Kidney (tissue), 14 donors: ENCODE data around the gene MAPK10. TPM values are rescaled to one million over a fixed set of nuclear protein-coding genes. Genes with fewer than 3 reads are reported as not detected.

Experiments used
- DNase-seq, 5 donors: peaks; one replicate each; pipeline ENCODE4 v3.0.0-alpha.2; 2013 to 2020
- FAIRE-seq: peaks from 2 replicates; lab custom pipeline; 2012; peaks lifted over from hg19 to GRCh38; lab: Jason Lieb, UNC
- H3K27ac ChIP-seq, 2 donors: one replicate each; pipeline ENCODE4 v1.7.0; 2013; ENCODE audit warnings: low read depth in 2 of 2, low read length in 2 of 2, inconsistent platforms in 1 of 2
- H3K27me3 ChIP-seq: one replicate; pipeline ENCODE4 v1.7.1; 2013; ENCODE audit warnings: low read length, inconsistent platforms; ENCODE audit not compliant: control insufficient read depth, insufficient read depth
- H3K36me3 ChIP-seq, 3 donors: one replicate each; pipeline versions ENCODE4 v1.7.0 to v1.7.1; 2013; ENCODE audit warnings: low read length in 3 of 3, control low read depth in 1 of 3, inconsistent platforms in 1 of 3; ENCODE audit not compliant: insufficient read depth in 3 of 3, control insufficient read depth in 2 of 3
- H3K4me1 ChIP-seq, 3 donors: one replicate each; pipeline versions ENCODE4 v1.7.0 to v1.7.1; 2013; ENCODE audit warnings: low read length in 3 of 3, inconsistent platforms in 1 of 3, low read depth in 1 of 3; ENCODE audit not compliant: control insufficient read depth in 2 of 3, insufficient read depth in 2 of 3
- H3K4me3 ChIP-seq, 3 donors: one replicate each; pipeline versions ENCODE4 v1.7.0 to v1.8.1; 2013; ENCODE audit warnings: low read length in 3 of 3, control low read depth in 1 of 3, inconsistent platforms in 1 of 3
- H3K9ac ChIP-seq, 3 donors: one replicate each; pipeline versions ENCODE4 v1.7.0 to v1.7.1; 2013; ENCODE audit warnings: low read length in 3 of 3, control low read depth in 1 of 3, inconsistent platforms in 1 of 3
- H3K9me3 ChIP-seq, 3 donors: one replicate each; pipeline versions ENCODE4 v1.7.0 to v1.7.1; 2013; ENCODE audit warnings: low read length in 3 of 3, control low read depth in 1 of 3, inconsistent platforms in 1 of 3; ENCODE audit not compliant: control insufficient read depth in 2 of 3, insufficient read depth in 1 of 3
- CTCF ChIP-seq: IDR thresholded peaks from 3 replicates; pipeline ENCODE4 v1.5.1; 2012; ENCODE audit warnings: mild to moderate bottlenecking, moderate library complexity, borderline replicate concordance; ENCODE audit not compliant: insufficient read depth; ENCODE audit errors: extremely low read depth
- intact Hi-C: fragments of 100-400 bp; cut with DNase I; formaldehyde crosslinking; loops from one replicate; pipeline ENCODE4 v1.11.1; 2022
- polyA plus RNA-seq: library from polyadenylated mRNA; stranded (reverse); fragments of 350-450 nt; fragmentation: Illumina TruSeq; extraction: RNeasy Lipid Tissue Mini Kit (QIAGEN cat#74804); gene quantifications from one replicate; pipeline ENCODE4 v1.2.3, GENCODE V29; 2014; ENCODE audit warnings: low read depth, low replicate concordance; ENCODE audit not compliant: insufficient read depth
- total RNA-seq: library from RNA; stranded (reverse); fragmentation: NEBNext Ultra II Directional; extraction: Animal tissue kit (Norgen Biotek cat#: 25700); gene quantifications from one replicate; pipeline ENCODE4 v1.2.1, GENCODE V29; 2021
- donor health status: control.
- donor health status: control.
- donor health status: control.
- donor health status: control.
- donor health status: control.
- donor health status: DM: yes; HTN: yes; CAD: no.
- donor health status: Normal renal cell carcinoma (clear cell type).

Gene MAPK10
- total and polyA plus RNA-seq, 2 donors from 2014 or later, result 27.6 to 54.5 TPM

DNA sequence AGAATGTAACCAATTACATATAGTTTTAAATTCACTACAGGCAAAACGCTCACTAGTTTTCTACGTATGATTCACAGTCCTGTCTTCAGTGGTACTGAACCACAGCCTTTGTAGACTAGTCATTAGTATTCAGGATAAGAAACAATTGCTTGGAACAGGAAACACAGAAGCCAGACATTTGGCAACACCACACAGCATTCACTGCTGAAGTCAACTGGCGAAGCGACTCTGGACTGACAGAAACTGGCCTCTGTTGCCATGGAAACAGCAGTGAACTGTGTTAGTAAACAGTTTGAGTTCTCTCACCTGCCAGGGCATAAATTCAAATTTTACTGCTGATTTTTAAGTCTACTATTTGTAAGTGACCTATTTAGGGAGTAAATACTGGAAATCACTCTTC, 57.6 kb downstream of the MAPK10 start:
- Histone ChIP-seq H3K4me3 (no peak overlapping the region), H3K9me3 (peaks cover 0 to 7% (median 0%) of the 10 kb centered on the region in 3 donors), H3K4me1 (peaks cover 0 to 7% (median 0%) of the 10 kb centered on the region in 3 donors), H3K9ac (peak overlapping the region in 1 of 3 donors; percentile 7), H3K36me3 (no peaks in the 10 kb centered on the region), H3K27me3 (no peaks in the 10 kb centered on the region), H3K27ac (no peak overlapping the region)
- FAIRE-seq, result no peak
- intact Hi-C loops, result no loop called here
- TF ChIP-seq CTCF, result no peak
- peak; percentile 75 to 98 (median 86) for DNase-seq

- H3K9me3 ChIP-seq, result peaks cover 0 to 7% (median 0%) of the 10 kb centered on the region in 3 donors
- no peak overlapping the region for H3K4me3 ChIP-seq
- FAIRE-seq, result no peak
- H3K27me3 ChIP-seq, result no peaks in the 10 kb centered on the region
- DNase-seq, result no peak
- H3K36me3 ChIP-seq, result no peaks in the 10 kb centered on the region
- peaks cover 0 to 7% (median 0%) of the 10 kb centered on the region in 3 donors for H3K4me1 ChIP-seq
- no peak for TF ChIP-seq CTCF
- intact Hi-C loops, result no loop called here
- H3K9ac ChIP-seq, result no peak overlapping the region
- no peak overlapping the region for H3K27ac ChIP-seq
These were observed 59.3 kb downstream of the MAPK10 start for GRCh38 chr4:86300516-86300915.

DNA sequence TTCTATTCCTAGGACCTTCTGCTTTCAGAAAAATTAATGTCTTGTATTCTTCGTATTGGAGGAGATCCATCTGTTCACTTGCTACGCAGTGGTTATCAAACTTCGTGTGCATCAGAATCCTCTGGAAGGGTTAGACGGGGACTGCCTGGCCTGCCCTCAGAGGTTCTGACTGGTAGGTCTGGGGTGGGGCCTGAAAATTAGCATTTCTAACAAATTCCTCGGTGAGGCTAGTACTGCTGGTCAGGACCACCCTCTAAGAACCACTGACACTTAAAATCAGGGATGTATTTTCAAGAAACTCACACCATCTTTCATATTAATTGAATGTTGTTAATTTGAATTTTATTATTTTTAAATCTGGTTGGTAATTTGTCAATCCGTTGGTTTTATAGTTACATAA, 63.0 kb downstream of the MAPK10 start:
- no peak overlapping the region for H3K4me3 ChIP-seq
- DNase-seq, result no peak
- no peaks in the 10 kb centered on the region for H3K36me3 ChIP-seq
- TF ChIP-seq CTCF, result no peak
- intact Hi-C loops, result no loop called here
- H3K9ac ChIP-seq, result no peak overlapping the region
- H3K9me3 ChIP-seq, result no peaks in the 10 kb centered on the region
- H3K27me3 ChIP-seq, result no peaks in the 10 kb centered on the region
- no peaks in the 10 kb centered on the region for H3K4me1 ChIP-seq
- FAIRE-seq, result no peak
- no peak overlapping the region for H3K27ac ChIP-seq

GRCh38 chr4:86294883-86295282, 65.0 kb downstream of the MAPK10 start:
- TF ChIP-seq CTCF, result no peak
- H3K4me3 ChIP-seq, result no peak overlapping the region
- no peaks in the 10 kb centered on the region for H3K27me3 ChIP-seq
- H3K27ac ChIP-seq, result no peak overlapping the region
- no peak for FAIRE-seq
- DNase-seq, result no peak
- intact Hi-C loops, result no loop called here
- H3K4me1 ChIP-seq, result no peaks in the 10 kb centered on the region
- no peaks in the 10 kb centered on the region for H3K36me3 ChIP-seq
- no peak overlapping the region for H3K9ac ChIP-seq
- H3K9me3 ChIP-seq, result no peaks in the 10 kb centered on the region
